Measurements from ENCODE around the gene LAGE3.
A peak's percentile ranks its signal among the peaks of the same experiment; 100 is the strongest.

LAGE3 gene

DNA sequence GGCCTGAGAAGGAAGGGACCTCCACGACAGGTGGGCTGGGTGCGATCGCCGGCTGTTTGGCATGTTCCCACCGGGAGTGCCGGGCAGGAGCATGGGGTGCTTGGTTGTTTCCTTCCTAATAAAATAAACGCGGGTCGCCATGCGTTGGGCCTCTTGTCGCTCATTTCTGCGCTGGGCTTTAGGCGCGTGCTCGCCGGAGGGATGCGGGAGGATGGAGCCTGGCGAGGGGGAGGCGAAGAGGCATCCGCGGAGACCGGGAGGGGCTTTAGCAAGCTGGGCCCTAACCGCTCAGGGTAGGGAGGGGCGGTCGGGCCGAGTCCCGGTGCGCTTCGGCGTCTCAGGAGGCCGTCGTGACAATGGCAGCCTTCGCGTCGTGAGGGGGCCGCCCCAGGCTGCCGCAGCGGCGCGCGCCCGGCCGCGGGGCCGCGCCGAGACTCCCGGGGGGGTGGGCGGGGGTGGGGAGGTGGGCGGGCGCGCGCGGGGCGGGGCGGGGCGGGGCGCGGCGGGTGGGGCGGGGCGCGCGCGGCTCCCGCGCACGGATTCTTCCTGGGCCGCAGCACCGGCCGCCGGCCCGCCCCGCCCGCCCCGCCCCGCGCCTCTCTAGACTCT, 42.6 kb downstream of the LAGE3 start:
- Histone ChIP-seq H3K9ac (ENCODE audit: low read depth, low read length) (peak overlapping the region; percentile 83), H3K4me2 (ENCODE audit: low read length) (peak overlapping the region; percentile 73), H3K36me3 (ENCODE audit: insufficient read depth, low read length) (peaks cover 41% of the 10 kb centered on the region), H3K4me3 (ENCODE audit: low read length) (peak overlapping the region; percentile 79), H3K27me3 (ENCODE audit: control insufficient read depth, insufficient read depth, low read length) (no peaks in the 10 kb centered on the region), H3K9me3 (replicated peaks; ENCODE audit: low read length) (no peaks in the 10 kb centered on the region), H3K4me1 (ENCODE audit: control insufficient read depth, insufficient read depth, low read length) (peaks cover 11% of the 10 kb centered on the region)

DNA sequence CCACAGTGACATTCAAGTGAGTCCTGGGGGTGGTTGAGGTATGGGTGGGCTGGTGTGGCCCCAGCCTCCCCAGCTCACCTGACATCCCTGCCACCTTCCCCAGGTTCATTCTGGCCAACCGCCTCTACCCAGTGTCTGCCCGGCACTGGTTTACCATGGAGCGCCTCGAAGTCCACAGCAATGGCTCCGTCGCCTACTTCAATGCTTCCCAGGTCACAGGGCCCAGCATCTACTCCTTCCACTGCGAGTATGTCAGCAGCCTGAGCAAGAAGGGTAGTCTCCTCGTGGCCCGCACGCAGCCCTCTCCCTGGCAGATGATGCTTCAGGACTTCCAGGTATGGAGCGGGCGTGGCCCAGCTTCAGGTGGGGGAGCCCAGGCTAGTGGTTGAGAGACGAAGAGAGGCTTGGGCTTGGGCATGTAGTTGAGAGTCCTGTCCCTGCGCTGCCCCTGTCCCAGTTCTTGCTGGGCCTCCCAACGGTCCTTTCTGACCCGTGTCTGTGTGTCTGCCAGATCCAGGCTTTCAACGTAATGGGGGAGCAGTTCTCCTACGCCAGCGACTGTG, 43.8 kb downstream of the LAGE3 start:
- H3K4me2 ChIP-seq (ENCODE audit: low read length), result no peak overlapping the region
- peaks cover 33% of the 10 kb centered on the region for H3K36me3 ChIP-seq (ENCODE audit: insufficient read depth, low read length)

DNA sequence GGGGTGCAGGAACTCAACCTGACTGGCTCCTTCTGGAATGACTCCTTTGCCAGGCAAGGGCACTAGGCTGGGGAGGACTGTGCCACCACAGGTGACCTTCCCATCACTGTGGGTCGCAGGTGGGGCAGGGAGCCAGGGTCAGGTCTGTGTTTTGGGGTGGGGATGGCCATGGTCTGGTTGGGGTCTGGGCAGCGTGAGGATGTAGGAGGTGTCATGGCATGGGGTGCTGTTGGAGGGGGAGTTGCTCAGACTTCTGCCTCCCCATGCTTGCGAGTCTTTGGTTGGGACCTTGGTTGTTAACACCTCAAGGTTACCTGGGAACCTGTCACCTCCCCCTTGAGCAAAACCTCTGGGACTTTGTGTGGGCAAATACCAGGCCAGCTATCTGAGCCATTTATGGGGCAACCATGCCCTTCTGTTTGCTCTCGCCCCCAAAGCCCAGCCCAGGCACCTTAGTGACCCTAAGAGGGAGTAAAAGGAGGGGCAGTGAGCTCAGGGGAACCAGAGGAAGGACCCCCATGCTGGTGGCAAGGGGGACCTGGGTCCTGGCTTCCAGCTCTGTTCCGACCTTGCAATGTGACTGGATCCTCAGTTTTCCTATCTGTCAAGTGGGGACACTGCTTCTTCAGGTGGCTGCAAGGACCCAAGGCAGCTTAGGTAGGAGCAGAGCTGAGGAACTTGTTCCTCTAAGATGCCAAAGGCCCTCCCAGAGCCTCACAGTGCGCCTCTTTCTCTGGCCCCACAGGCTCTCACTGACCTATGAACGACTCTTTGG, 44.5 kb downstream of the LAGE3 start:
- H3K4me1 ChIP-seq (ENCODE audit: control insufficient read depth, insufficient read depth, low read length), result peaks cover 11% of the 10 kb centered on the region
- H3K4me3 ChIP-seq (ENCODE audit: low read length), result no peak overlapping the region
- H3K9me3 ChIP-seq (replicated peaks; ENCODE audit: low read length), result no peaks in the 10 kb centered on the region
- peaks cover 31% of the 10 kb centered on the region for H3K36me3 ChIP-seq (ENCODE audit: insufficient read depth, low read length)
- H3K4me2 ChIP-seq (ENCODE audit: low read length), result no peak overlapping the region
- no peaks in the 10 kb centered on the region for H3K27me3 ChIP-seq (ENCODE audit: control insufficient read depth, insufficient read depth, low read length)
- H3K9ac ChIP-seq (ENCODE audit: low read depth, low read length), result no peak overlapping the region

More for the DNA sequence above, 43.8 kb downstream of the LAGE3 start:
- Histone ChIP-seq H3K27me3 (ENCODE audit: control insufficient read depth, insufficient read depth, low read length) (no peaks in the 10 kb centered on the region), H3K9me3 (replicated peaks; ENCODE audit: low read length) (no peaks in the 10 kb centered on the region), H3K9ac (ENCODE audit: low read depth, low read length) (no peak overlapping the region), H3K4me3 (ENCODE audit: low read length) (no peak overlapping the region), H3K4me1 (ENCODE audit: control insufficient read depth, insufficient read depth, low read length) (peaks cover 11% of the 10 kb centered on the region)

DNA sequence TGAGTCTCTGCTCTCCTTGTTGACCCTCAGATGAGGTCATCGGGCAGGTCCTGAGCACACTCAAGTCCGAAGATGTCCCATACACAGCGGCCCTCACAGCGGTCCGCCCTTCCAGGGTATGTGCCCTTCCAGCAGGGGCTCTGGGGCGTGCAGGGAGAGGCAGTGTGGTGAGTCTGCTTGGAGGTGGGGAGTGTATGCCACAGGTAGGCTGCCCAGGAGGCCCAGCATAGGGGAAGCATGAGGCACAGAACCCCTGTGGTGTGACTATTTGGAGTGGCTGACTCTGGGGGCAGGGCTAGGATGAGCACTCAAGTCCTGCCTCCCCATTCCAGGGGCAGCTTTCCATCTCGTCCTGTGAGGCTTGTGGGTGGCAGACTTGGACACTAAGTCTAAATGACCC, 45.5 kb downstream of the LAGE3 start:
- Histone ChIP-seq H3K4me3 (ENCODE audit: low read length) (no peak overlapping the region), H3K4me2 (ENCODE audit: low read length) (no peak overlapping the region), H3K27me3 (ENCODE audit: control insufficient read depth, insufficient read depth, low read length) (no peaks in the 10 kb centered on the region), H3K36me3 (ENCODE audit: insufficient read depth, low read length) (peaks cover 26% of the 10 kb centered on the region), H3K4me1 (ENCODE audit: control insufficient read depth, insufficient read depth, low read length) (peaks cover 9% of the 10 kb centered on the region), H3K9me3 (replicated peaks; ENCODE audit: low read length) (no peaks in the 10 kb centered on the region), H3K9ac (ENCODE audit: low read depth, low read length) (no peak overlapping the region)

DNA sequence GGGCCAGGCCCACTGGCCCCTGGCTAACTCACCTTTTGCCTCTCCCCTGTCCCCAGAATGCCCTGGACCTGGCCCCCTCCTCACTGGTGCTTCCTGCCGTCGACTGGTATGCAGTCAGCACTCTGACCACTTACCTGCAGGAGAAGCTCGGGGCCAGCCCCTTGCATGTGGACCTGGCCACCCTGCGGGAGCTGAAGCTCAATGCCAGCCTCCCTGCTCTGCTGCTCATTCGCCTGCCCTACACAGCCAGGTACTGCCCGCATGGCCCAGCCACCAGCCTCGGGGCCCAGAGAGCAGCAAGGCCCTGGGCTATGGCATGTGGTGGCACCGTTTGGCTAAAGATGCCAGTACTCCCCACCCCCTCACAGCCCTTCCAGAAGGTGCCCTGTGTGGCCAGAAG, 46.9 kb downstream of the LAGE3 start:
- Histone ChIP-seq H3K4me3 (ENCODE audit: low read length) (no peak overlapping the region), H3K36me3 (ENCODE audit: insufficient read depth, low read length) (peaks cover 20% of the 10 kb centered on the region), H3K9me3 (replicated peaks; ENCODE audit: low read length) (no peaks in the 10 kb centered on the region), H3K4me1 (ENCODE audit: control insufficient read depth, insufficient read depth, low read length) (peaks cover 9% of the 10 kb centered on the region), H3K4me2 (ENCODE audit: low read length) (no peak overlapping the region), H3K27me3 (ENCODE audit: control insufficient read depth, insufficient read depth, low read length) (no peaks in the 10 kb centered on the region), H3K9ac (ENCODE audit: low read depth, low read length) (no peak overlapping the region)

DNA sequence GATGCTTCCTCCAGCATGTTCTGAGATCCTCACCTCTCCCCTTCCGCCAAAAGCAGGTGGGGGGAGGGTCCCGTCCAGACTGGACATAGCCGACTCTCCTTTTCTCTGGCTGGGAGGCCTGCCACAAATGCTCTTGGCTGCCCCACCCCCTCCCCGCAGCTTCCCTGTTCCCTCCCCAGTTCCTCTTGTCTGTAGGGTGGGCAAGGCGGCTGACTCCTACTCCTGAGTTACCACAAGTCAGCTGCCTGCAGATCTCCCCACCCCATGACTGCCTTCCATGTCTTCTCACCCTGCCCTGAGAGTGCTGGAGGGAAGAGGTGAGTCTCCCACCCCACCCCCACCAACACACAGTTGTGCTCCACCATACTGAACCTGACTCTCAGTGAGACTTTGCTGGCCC, 47.7 kb downstream of the LAGE3 start:
- H3K4me1 ChIP-seq (ENCODE audit: control insufficient read depth, insufficient read depth, low read length), result peaks cover 7% of the 10 kb centered on the region
- H3K27me3 ChIP-seq (ENCODE audit: control insufficient read depth, insufficient read depth, low read length), result no peaks in the 10 kb centered on the region
- H3K4me3 ChIP-seq (ENCODE audit: low read length), result no peak overlapping the region
- H3K36me3 ChIP-seq (ENCODE audit: insufficient read depth, low read length), result peaks cover 20% of the 10 kb centered on the region
- no peak overlapping the region for H3K4me2 ChIP-seq (ENCODE audit: low read length)
- no peaks in the 10 kb centered on the region for H3K9me3 ChIP-seq (replicated peaks; ENCODE audit: low read length)
- no peak overlapping the region for H3K9ac ChIP-seq (ENCODE audit: low read depth, low read length)

DNA sequence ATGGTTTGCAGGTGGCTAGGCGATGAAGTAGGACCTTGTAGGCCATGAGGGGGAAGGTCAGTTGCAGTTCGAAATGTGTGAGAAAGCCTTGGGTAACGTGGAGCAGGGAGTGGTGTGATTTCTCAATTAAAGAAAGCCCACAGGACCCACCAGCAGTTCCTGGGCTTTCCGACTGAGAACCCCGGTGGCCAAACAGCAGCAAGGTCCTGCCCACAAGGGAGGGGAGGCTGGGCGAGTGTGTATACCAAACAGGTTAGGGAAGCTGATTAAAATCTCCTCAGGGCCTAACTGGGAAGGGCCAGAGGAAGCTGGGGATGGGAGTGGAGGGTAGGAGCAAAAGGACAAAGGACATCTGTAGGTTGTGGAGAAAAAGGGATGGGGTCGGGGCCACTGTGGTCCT, 48.2 kb downstream of the LAGE3 start:
- no peak overlapping the region for H3K4me2 ChIP-seq (ENCODE audit: low read length)
- H3K4me3 ChIP-seq (ENCODE audit: low read length), result no peak overlapping the region
- peaks cover 5% of the 10 kb centered on the region for H3K4me1 ChIP-seq (ENCODE audit: control insufficient read depth, insufficient read depth, low read length)
- peaks cover 20% of the 10 kb centered on the region for H3K36me3 ChIP-seq (ENCODE audit: insufficient read depth, low read length)
- H3K9ac ChIP-seq (ENCODE audit: low read depth, low read length), result no peak overlapping the region
- H3K27me3 ChIP-seq (ENCODE audit: control insufficient read depth, insufficient read depth, low read length), result no peaks in the 10 kb centered on the region
- no peaks in the 10 kb centered on the region for H3K9me3 ChIP-seq (replicated peaks; ENCODE audit: low read length)

DNA sequence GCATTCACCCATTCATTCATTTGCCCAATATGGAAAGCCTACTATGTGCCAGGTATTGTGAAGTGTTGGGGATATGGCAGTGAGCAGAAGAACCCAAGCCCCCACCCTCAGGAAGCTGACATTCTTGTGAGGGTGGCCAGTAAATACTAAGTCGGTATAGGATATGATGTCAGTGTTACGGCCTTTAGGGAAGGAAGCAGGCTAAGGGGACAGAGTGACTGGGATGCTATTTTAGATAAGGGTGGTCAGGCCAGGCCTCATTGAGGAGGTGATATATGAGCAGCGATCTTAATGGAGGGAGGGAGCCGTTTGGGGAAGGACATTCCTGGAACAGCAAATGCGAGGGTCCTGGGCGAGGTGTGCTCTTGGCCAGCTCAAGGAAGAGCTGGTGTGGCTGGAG, 48.6 kb downstream of the LAGE3 start:
- H3K36me3 ChIP-seq (ENCODE audit: insufficient read depth, low read length), result peaks cover 20% of the 10 kb centered on the region
- H3K4me3 ChIP-seq (ENCODE audit: low read length), result no peak overlapping the region
- peaks cover 5% of the 10 kb centered on the region for H3K4me1 ChIP-seq (ENCODE audit: control insufficient read depth, insufficient read depth, low read length)

DNA sequence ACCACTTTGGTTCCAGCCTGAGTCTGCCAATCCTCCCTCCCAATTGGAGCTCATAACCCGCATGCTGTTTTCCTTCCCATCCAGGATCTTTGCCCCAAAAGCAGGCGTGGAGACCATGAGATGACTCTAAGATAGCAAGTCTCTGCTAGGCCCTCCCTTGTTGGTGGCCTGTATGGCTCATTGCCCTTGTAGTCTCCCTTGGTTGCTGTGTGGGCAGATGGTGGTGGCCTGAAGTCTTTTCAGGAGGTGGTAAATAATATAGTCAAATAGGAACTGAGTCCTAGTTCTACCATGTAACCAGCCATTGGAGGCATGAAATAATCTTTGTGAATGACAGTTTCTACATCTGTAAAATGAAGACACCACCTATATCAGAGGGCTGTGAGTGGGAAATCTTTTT, 49.4 kb downstream of the LAGE3 start:
- Histone ChIP-seq H3K4me1 (ENCODE audit: control insufficient read depth, insufficient read depth, low read length) (peaks cover 5% of the 10 kb centered on the region), H3K27me3 (ENCODE audit: control insufficient read depth, insufficient read depth, low read length) (no peaks in the 10 kb centered on the region), H3K4me2 (ENCODE audit: low read length) (peak overlapping the region; percentile 84), H3K36me3 (ENCODE audit: insufficient read depth, low read length) (peaks cover 13% of the 10 kb centered on the region), H3K9me3 (replicated peaks; ENCODE audit: low read length) (no peaks in the 10 kb centered on the region), H3K4me3 (ENCODE audit: low read length) (peak overlapping the region; percentile 80), H3K9ac (ENCODE audit: low read depth, low read length) (no peak overlapping the region)

More for the DNA sequence above, 48.6 kb downstream of the LAGE3 start:
- Histone ChIP-seq H3K27me3 (ENCODE audit: control insufficient read depth, insufficient read depth, low read length) (no peaks in the 10 kb centered on the region), H3K9me3 (replicated peaks; ENCODE audit: low read length) (no peaks in the 10 kb centered on the region), H3K9ac (ENCODE audit: low read depth, low read length) (no peak overlapping the region), H3K4me2 (ENCODE audit: low read length) (no peak overlapping the region)

DNA sequence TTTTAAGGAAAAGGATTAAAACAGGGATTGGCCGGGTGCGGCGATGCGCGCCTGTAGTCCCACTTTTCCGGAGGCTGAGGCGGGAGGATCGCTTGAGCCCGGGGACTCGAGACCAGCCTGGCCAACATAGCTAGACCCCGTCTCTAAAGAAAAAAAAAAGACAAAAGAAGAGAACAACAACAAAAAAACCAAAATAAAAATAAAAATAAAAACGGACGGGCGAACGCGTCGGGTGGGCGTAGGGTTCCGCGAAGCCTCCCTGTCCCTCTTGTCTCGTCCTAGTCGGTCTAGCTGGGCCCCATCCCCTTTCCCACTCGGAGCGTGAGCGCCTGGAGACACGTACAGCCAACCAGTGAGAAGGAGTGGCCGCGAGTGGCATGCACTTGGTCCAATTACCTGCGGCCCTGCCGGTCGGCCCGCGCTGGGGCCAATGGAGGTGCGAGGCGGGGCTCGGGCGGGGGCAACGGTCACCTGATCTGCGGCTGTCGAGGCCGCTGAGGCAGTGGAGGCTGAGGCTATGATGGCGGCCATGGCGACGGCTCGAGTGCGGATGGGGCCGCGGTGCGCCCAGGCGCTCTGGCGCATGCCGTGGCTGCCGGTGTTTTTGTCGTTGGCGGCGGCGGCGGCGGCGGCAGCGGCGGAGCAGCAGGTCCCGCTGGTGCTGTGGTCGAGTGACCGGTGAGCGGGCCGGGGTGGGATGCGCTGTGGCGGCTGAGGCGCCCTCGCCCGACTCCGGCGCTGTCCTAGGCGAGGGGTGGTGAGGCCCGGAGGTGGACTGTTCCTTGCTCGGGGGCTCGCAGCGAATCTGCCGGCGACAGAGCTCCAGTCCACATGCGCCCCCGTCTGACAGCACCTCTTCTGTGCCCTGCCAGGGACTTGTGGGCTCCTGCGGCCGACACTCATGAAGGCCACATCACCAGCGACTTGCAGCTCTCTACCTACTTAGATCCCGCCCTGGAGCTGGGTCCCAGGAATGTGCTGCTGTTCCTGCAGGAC, 50.6 kb downstream of the LAGE3 start, which contains the start of gene ATP6AP1:
Gene ATP6AP1, plus strand, starts transcription at position 502 of the 996 bp plus-strand sequence. Its CDS starts 16 bp downstream, at position 518.
- peaks cover 6% of the 10 kb centered on the region for H3K36me3 ChIP-seq (ENCODE audit: insufficient read depth, low read length)
- H3K9me3 ChIP-seq (replicated peaks; ENCODE audit: low read length), result no peaks in the 10 kb centered on the region
- H3K4me3 ChIP-seq (ENCODE audit: low read length), result peak within 1 kb of the TSS; percentile 80
- H3K4me2 ChIP-seq (ENCODE audit: low read length), result peak within 1 kb of the TSS; percentile 84
- no peaks in the 10 kb centered on the region for H3K27me3 ChIP-seq (ENCODE audit: control insufficient read depth, insufficient read depth, low read length)
- H3K9ac ChIP-seq (ENCODE audit: low read depth, low read length), result peak within 1 kb of the TSS; percentile 80
- peaks cover 5% of the 10 kb centered on the region for H3K4me1 ChIP-seq (ENCODE audit: control insufficient read depth, insufficient read depth, low read length)

All from skeletal muscle satellite cell (primary cell).